ENCODE results near the gene DOCK10. TPM values are rescaled to one million over a fixed set of nuclear protein-coding genes. Genes with fewer than 3 reads are reported as not detected.
A peak's percentile ranks its signal among the peaks of the same experiment; 100 is the strongest.
"Not testable (repeated sequence)": the region's sequence is repeated elsewhere in the genome, so short reads cannot be mapped to it uniquely, and the experiment has no call there.

Gene DOCK10
- total RNA-seq, 1 donor from 2014 or later = 9.8 TPM

DNA sequence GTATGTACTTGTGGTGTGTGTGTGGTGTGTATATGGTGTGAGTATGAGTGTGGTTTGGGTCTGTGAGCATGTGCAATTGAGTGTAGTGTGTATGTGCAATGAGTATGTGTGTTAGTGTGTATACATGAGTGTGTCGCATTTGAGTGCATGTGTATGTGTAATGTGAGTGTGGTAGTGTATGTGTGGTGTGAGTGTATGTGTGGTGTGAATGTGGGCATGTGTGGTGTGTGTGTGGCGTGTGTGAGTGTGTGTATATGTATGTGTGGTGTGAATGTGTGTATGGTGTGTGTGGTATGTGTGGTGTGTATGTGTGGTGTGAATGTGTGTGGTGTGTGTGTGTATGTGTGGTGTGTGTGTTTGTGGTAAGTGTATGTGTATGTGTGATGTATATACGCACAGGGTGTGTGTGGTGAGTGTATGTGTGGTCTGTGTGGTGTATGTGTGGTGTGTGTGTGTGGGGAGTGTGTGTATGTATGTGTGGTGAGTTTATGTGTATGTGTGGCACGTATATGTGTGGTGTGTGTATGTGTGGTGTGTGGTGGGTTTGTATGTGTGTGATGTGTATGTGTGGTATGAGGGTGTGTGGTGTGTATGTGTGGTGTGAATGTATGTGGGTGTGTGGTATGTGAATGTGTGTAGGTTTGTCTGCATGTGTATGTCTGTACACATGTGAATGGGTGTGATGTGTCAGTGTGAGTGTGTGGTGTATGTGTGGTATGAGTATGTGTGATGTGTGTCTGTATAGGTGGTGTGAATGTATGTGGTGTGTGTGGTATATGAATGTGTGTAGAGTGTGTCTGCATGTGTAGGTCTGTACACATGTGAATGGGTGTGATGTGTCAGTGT, 123.4 kb downstream of the DOCK10 start:
- intact Hi-C loops (cut with DNase I) = no loop called here
- Histone ChIP-seq H3K27me3 (no peaks in the 10 kb centered on the region), H3K4me1 (no peaks in the 10 kb centered on the region), H3K36me3 (peaks cover 0 to 9% of the 10 kb centered on the region in 2 donors), H3K4me3 (no peak overlapping the region), H3K9me3 (no peaks in the 10 kb centered on the region), H3K27ac (no peak overlapping the region)
- DNase-seq (ENCODE audit: extremely low spot score in 2 of 2) = no peak
- no peak for TF ChIP-seq POLR2A (IDR thresholded peaks at IDR 0.05)
- TF ChIP-seq POLR2AphosphoS5 (IDR thresholded peaks at IDR 0.05; ENCODE audit: insufficient read depth in 1 of 2, low read depth in 1 of 2) = no peak
- TF ChIP-seq, protein P1, sequence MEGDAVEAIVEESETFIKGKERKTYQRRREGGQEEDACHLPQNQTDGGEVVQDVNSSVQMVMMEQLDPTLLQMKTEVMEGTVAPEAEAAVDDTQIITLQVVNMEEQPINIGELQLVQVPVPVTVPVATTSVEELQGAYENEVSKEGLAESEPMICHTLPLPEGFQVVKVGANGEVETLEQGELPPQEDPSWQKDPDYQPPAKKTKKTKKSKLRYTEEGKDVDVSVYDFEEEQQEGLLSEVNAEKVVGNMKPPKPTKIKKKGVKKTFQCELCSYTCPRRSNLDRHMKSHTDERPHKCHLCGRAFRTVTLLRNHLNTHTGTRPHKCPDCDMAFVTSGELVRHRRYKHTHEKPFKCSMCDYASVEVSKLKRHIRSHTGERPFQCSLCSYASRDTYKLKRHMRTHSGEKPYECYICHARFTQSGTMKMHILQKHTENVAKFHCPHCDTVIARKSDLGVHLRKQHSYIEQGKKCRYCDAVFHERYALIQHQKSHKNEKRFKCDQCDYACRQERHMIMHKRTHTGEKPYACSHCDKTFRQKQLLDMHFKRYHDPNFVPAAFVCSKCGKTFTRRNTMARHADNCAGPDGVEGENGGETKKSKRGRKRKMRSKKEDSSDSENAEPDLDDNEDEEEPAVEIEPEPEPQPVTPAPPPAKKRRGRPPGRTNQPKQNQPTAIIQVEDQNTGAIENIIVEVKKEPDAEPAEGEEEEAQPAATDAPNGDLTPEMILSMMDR (IDR thresholded peaks at IDR 0.05) = no peak

DNA sequence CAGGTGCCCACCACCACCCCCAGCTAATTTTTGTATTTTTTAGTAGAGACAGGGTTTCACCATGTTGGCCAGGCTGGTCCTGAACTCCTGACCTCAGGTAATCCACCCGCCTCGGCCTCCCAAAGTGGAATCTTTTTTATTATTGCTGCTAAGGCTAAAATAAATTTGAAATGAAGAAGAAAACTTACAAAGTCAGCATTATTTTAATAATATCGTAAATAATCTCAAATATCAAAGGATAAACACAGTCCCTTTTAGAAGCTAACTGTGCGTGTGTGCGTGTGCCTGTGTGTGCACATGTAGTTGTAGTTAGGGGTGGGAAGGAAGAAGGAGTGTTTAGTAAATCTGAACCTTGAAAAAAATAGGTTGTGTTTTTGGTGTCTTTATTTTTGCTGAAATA, 125.0 kb downstream of the DOCK10 start:
- DNase-seq (ENCODE audit: extremely low spot score in 2 of 2); H3K4me3 ChIP-seq; H3K27me3 ChIP-seq; H3K9me3 ChIP-seq; H3K4me1 ChIP-seq; H3K36me3 ChIP-seq; H3K27ac ChIP-seq; intact Hi-C loops (cut with DNase I): not testable (repeated sequence)

DNA sequence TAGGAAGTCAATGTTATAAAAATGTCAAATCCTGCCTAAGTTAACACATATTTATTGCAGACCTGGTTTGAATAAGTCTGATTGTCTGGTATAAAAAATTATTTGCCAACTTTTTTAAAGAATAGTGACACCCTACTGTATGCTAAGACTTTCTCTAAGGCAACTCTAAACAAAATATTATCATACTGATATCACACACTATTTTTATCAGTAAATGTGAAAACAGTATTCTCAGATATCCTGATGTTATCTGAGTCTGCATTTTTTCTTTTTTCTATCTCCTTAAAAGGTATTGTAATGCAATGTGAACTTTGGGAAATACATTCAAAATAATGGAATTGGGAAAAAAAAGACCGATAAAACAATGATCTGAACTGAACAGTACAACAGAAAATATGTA, 127.1 kb downstream of the DOCK10 start:
- intact Hi-C loops (cut with DNase I) = no loop called here
- TF ChIP-seq POLR2AphosphoS5 (IDR thresholded peaks at IDR 0.05; ENCODE audit: insufficient read depth in 1 of 2, low read depth in 1 of 2) (no peak), POLR2A (IDR thresholded peaks at IDR 0.05) (no peak)
- TF ChIP-seq, protein P1 (IDR thresholded peaks at IDR 0.05) = no peak
- Histone ChIP-seq H3K27ac (no peak overlapping the region), H3K27me3 (no peaks in the 10 kb centered on the region), H3K9me3 (no peaks in the 10 kb centered on the region), H3K36me3 (peaks cover 0 to 9% of the 10 kb centered on the region in 2 donors), H3K4me1 (peaks cover 8% of the 10 kb centered on the region), H3K4me3 (no peak overlapping the region)
- DNase-seq (ENCODE audit: extremely low spot score in 2 of 2) = no peak

DNA sequence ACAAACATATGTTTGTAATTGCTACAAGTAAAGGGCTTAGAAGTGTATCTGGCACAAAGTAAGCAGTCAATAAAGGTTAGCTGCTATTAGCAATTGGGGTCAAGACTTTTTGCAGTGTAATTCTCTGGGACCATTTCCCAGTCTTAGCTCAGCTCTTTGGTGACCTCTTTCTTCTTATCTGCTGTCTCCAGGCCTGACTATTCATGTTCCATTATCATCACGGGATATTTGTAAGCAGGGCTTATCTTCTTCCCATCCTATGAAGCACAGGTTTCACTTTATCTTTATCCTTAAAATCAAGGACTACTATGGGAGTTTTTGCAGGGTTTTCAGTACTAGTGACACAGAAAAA, 131.7 kb downstream of the DOCK10 start:
- Histone ChIP-seq H3K36me3 (peaks cover 0 to 2% of the 10 kb centered on the region in 2 donors), H3K4me1 (peaks cover 25% of the 10 kb centered on the region), H3K9me3 (no peaks in the 10 kb centered on the region), H3K27me3 (no peaks in the 10 kb centered on the region), H3K4me3 (no peak overlapping the region), H3K27ac (peak overlapping the region; percentile 50)
- DNase-seq (ENCODE audit: extremely low spot score in 2 of 2) = no peak
- intact Hi-C loops (cut with DNase I) = no loop called here
- no peak for TF ChIP-seq POLR2AphosphoS5 (IDR thresholded peaks at IDR 0.05; ENCODE audit: insufficient read depth in 1 of 2, low read depth in 1 of 2)
- TF ChIP-seq, protein P1 (IDR thresholded peaks at IDR 0.05) = no peak
- no peak for TF ChIP-seq POLR2A (IDR thresholded peaks at IDR 0.05)

DNA sequence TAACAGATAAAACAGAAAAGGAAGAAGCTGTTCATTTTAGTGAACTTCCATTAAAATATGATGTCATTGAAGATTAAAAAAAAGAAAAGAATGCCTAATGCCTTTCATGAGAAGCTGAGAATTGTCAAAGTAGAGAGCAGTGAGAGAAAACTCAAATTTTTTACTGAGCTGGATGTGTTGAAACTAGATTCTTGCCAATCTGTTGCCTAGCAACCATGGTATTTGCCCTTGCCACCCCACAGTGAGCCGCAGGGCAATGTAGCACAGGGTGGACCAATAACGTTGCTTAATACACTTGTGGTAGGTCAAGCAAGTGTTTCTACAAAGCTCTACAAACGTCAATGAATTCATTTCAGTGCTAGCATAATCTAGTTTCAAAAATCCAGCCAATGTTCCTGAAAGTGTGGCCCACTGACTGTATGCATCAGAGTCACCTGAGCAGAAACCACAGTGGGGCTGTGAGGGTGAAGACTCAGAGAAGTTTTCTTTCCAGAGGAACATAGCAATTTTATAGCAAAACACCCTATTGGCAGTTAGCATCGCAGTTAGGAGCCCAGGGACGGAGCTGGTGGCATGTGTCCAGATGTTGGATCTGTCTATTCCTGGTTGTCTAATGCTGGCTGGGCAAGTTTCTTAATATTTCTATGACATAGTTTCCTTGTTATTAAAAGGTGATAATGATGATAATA, 132.2 kb downstream of the DOCK10 start:
- TF ChIP-seq POLR2AphosphoS5 (IDR thresholded peaks at IDR 0.05; ENCODE audit: insufficient read depth in 1 of 2, low read depth in 1 of 2) (no peak), POLR2A (IDR thresholded peaks at IDR 0.05) (no peak)
- TF ChIP-seq, protein P1 (IDR thresholded peaks at IDR 0.05) = no peak
- Histone ChIP-seq H3K27ac (peak overlapping the region; percentile 50), H3K4me1 (peaks cover 25% of the 10 kb centered on the region), H3K36me3 (no peaks in the 10 kb centered on the region), H3K27me3 (no peaks in the 10 kb centered on the region), H3K9me3 (no peaks in the 10 kb centered on the region), H3K4me3 (no peak overlapping the region)
- intact Hi-C loops (cut with DNase I) = no loop called here
- DNase-seq (ENCODE audit: extremely low spot score in 2 of 2) = no peak

All from vagina (tissue), 2 donors.